Measurements from ENCODE around the gene MTUS2. TPM values are rescaled to one million over a fixed set of nuclear protein-coding genes. Genes with fewer than 3 reads are reported as not detected.

MTUS2 gene
- total RNA-seq, 2 donors from 2014 or later = 4.0 to 5.4 TPM

DNA sequence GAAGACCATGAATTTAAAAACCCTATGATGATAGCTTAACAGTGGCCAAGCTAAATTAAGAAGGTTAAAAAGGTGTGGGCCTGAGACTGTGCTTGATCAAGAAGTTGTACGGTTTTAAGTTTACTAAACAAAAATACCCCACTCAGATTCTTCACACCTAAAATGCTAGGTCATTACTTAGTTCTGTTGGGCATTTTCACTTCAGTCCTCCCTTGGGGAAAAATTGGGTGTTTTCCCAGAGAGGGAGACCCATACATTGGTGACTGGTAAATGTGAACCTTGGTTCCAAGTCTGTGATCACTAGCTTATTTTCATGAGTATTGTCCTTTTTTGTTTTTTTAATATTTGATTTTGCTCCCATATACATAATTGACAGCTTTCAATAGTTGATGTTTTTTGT, 44.4 kb downstream of the MTUS2 start:
- whole genome bisulfite sequencing, 2 donors = 0 to 11% methylated on average over 1 of the region's 1 CpG
- Histone ChIP-seq H3K27me3 (no peaks in the 10 kb centered on the region), H3K4me3 (no peak overlapping the region), H3K9me3 (no peaks in the 10 kb centered on the region), H3K36me3 (replicated peaks in 1 of 2; ENCODE audit: insufficient read depth in 1 of 2, low read depth in 2 of 2) (no peaks in the 10 kb centered on the region), H3K27ac (no peak overlapping the region), H3K4me1 (no peaks in the 10 kb centered on the region)
- ATAC-seq (no peak), DNase-seq (no peak)
- TF ChIP-seq, protein P1, sequence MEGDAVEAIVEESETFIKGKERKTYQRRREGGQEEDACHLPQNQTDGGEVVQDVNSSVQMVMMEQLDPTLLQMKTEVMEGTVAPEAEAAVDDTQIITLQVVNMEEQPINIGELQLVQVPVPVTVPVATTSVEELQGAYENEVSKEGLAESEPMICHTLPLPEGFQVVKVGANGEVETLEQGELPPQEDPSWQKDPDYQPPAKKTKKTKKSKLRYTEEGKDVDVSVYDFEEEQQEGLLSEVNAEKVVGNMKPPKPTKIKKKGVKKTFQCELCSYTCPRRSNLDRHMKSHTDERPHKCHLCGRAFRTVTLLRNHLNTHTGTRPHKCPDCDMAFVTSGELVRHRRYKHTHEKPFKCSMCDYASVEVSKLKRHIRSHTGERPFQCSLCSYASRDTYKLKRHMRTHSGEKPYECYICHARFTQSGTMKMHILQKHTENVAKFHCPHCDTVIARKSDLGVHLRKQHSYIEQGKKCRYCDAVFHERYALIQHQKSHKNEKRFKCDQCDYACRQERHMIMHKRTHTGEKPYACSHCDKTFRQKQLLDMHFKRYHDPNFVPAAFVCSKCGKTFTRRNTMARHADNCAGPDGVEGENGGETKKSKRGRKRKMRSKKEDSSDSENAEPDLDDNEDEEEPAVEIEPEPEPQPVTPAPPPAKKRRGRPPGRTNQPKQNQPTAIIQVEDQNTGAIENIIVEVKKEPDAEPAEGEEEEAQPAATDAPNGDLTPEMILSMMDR (IDR thresholded peaks at IDR 0.05) = no peak
- TF ChIP-seq POLR2A (IDR thresholded peaks at IDR 0.05) = no peak
- intact Hi-C loops (cut with DNase I) = no loop called here

DNA sequence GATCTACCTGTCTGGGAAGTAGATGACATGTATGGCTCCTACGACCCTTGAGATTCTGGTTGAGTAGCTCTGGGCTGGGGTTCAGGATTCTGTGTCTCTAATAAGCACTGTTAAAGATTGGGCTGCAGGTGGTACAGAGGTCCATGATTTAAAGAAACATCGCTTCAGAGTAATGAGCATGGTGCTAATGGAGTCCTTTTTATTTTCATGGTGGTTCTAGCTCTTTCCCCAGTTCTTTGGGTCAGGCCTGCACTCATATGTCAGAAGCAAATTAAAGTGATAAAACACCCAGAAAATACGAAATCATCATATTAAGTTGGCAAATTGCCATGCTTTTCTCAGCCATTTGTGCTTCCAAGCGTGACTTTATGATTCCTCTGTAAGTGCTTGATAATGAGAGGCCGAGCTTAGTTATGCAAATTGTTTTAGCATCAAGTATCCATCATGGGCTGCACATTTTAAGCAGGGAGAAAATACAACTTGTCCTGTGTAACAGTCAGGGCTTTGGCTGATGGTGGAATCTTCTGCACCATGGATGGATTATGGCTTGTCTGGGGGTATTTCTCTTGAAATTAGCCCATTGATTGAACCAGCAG, 45.1 kb downstream of the MTUS2 start:
- Histone ChIP-seq H3K4me1 (no peaks in the 10 kb centered on the region), H3K27me3 (no peaks in the 10 kb centered on the region), H3K27ac (no peak overlapping the region), H3K36me3 (replicated peaks in 1 of 2; ENCODE audit: insufficient read depth in 1 of 2, low read depth in 2 of 2) (no peaks in the 10 kb centered on the region), H3K4me3 (no peak overlapping the region), H3K9me3 (no peaks in the 10 kb centered on the region)
- WGBS, 2 donors = 74 to 81% methylated on average over 5 of the region's 5 CpGs
- DNase-seq = no peak
- intact Hi-C loops (cut with DNase I) = no loop called here
- no peak for ATAC-seq
- TF ChIP-seq, protein P1 (IDR thresholded peaks at IDR 0.05) = no peak
- no peak for TF ChIP-seq POLR2A (IDR thresholded peaks at IDR 0.05)

DNA sequence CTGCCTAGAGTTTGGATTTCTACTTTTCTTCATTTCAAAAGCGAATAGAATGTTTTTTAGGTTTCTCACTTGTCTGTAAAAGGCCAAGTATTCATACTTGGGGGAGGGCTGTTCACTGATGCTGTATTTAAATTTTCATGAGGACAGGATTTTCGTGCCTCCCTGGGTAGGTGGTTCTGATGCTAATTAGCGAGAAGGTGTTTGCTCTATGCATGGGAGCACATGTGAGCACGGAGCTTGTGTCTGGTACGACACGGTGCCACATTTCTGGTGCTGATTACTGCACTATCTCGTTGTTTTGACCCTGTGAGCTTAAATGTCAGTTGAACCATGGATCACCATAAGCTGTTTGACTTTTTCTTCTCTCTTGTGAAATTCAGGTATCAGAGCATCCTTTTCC, 45.8 kb downstream of the MTUS2 start:
- TF ChIP-seq, protein P1 (IDR thresholded peaks at IDR 0.05) = no peak
- TF ChIP-seq POLR2A (IDR thresholded peaks at IDR 0.05) = no peak
- no peak for ATAC-seq
- WGBS, 2 donors = 64 to 75% methylated on average over 7 of the region's 7 CpGs

DNA sequence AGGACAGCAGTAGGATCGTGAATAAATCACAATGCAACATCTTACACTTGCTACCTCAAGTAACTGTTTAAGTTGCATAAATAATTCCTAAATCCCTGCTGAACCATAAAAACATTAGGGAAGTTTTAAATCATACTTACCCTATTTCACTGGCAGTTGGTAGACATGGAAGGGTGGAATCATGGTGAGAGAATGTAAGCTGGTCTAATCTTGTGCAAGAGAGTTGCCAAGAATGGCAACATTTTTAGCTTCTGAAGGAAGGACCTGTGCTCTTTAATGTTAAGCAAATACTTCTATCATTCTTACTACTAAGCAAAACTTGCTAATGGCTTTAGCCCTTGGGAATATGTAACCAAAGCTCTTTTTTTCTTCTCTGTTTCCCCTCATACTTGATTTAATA, 46.8 kb downstream of the MTUS2 start:
- no peaks in the 10 kb centered on the region for H3K4me1 ChIP-seq
- no peak overlapping the region for H3K4me3 ChIP-seq
- WGBS, 2 donors = 79 to 87% methylated on average over 1 of the region's 1 CpG
- DNase-seq = no peak
- no peaks in the 10 kb centered on the region for H3K27me3 ChIP-seq
- H3K9me3 ChIP-seq = peaks cover 0 to 4% (median 0%) of the 10 kb centered on the region in 3 donors
- no peak for TF ChIP-seq POLR2A (IDR thresholded peaks at IDR 0.05)
- TF ChIP-seq, protein P1 (IDR thresholded peaks at IDR 0.05) = no peak
- intact Hi-C loops (cut with DNase I) = no loop called here
- ATAC-seq = no peak
- H3K36me3 ChIP-seq (replicated peaks in 1 of 2; ENCODE audit: insufficient read depth in 1 of 2, low read depth in 2 of 2) = no peaks in the 10 kb centered on the region
- no peak overlapping the region for H3K27ac ChIP-seq

More for the DNA sequence above, 45.8 kb downstream of the MTUS2 start:
- Histone ChIP-seq H3K27ac (no peak overlapping the region), H3K36me3 (replicated peaks in 1 of 2; ENCODE audit: insufficient read depth in 1 of 2, low read depth in 2 of 2) (no peaks in the 10 kb centered on the region), H3K4me3 (no peak overlapping the region), H3K4me1 (no peaks in the 10 kb centered on the region), H3K27me3 (no peaks in the 10 kb centered on the region), H3K9me3 (no peaks in the 10 kb centered on the region)
- DNase-seq = no peak
- intact Hi-C loops (cut with DNase I) = no loop called here

DNA sequence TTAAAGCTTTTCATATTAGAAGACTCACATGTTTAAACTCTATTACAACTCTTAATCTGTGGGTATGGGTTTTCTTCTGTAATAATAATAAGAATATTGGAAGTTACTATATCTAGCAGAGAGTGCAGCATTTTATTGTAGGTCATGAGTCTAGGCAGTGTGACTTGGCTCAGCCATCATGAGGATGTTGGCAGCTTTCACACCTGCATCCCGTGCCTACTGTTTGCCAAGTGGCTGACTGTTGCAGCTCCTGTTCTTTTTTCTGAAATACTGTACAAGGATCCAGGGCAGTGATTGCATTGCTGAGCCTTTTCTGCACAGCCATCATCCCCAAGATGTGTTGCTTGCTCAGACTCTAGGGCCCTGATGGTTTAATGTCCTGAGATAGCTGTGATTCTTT, 47.4 kb downstream of the MTUS2 start:
- 50 to 55% methylated on average over 1 of the region's 1 CpG for WGBS, 2 donors
- Histone ChIP-seq H3K36me3 (replicated peaks in 1 of 2; ENCODE audit: insufficient read depth in 1 of 2, low read depth in 2 of 2) (no peaks in the 10 kb centered on the region), H3K27ac (no peak overlapping the region), H3K4me3 (no peak overlapping the region), H3K27me3 (no peaks in the 10 kb centered on the region), H3K4me1 (no peaks in the 10 kb centered on the region), H3K9me3 (peaks cover 0 to 5% (median 0%) of the 10 kb centered on the region in 3 donors)
- TF ChIP-seq, protein P1 (IDR thresholded peaks at IDR 0.05) = no peak
- TF ChIP-seq POLR2A (IDR thresholded peaks at IDR 0.05) = no peak
- no peak for ATAC-seq
- intact Hi-C loops (cut with DNase I) = no loop called here
- DNase-seq = no peak

Measured in body of pancreas (tissue), 4 donors.